Immature natural killer cell (primary cell): Measurements from ENCODE around the gene TLR4. TPM values are rescaled to one million over a fixed set of nuclear protein-coding genes. Genes with fewer than 3 reads are reported as not detected.
A peak's percentile ranks its signal among the peaks of the same experiment; 100 is the strongest.

Source experiments
- DNase-seq, 3 donors: peaks; one replicate each; pipeline ENCODE4 v3.0.0; 2022; ENCODE audit warnings: mixed read lengths in 1 of 3
- H3K27ac Mint-ChIP-seq, 6 donors: one replicate each; pipeline ENCODE4 v1.8.0; 2020; ENCODE audit warnings: mixed read lengths in 6 of 6, mild to moderate bottlenecking in 5 of 6, inconsistent platforms in 4 of 6, moderate library complexity in 3 of 6
- H3K27me3 Mint-ChIP-seq, 3 donors: one replicate each; pipeline ENCODE4 v1.8.0; 2020 to 2021; ENCODE audit warnings: low read depth in 3 of 3, mild to moderate bottlenecking in 3 of 3, mixed read lengths in 3 of 3, moderate library complexity in 3 of 3, inconsistent platforms in 1 of 3
- H3K36me3 Mint-ChIP-seq, 3 donors: one replicate each; pipeline ENCODE4 v1.8.0; 2020; ENCODE audit warnings: mixed read lengths in 3 of 3, inconsistent platforms in 2 of 3, mild to moderate bottlenecking in 2 of 3
- H3K4me1 Mint-ChIP-seq, 2 donors: one replicate each; pipeline ENCODE4 v1.8.0; 2020; ENCODE audit warnings: inconsistent platforms in 2 of 2, mild to moderate bottlenecking in 2 of 2, mixed read lengths in 2 of 2, moderate library complexity in 1 of 2
- H3K4me3 Mint-ChIP-seq, 5 donors: one replicate each; pipeline ENCODE4 v1.8.0; 2020; ENCODE audit warnings: mild to moderate bottlenecking in 5 of 5, mixed read lengths in 5 of 5, inconsistent platforms in 3 of 5, moderate library complexity in 3 of 5
- H3K9me3 Mint-ChIP-seq, 6 donors: one replicate each; pipeline ENCODE4 v1.8.0; 2020; ENCODE audit warnings: mild to moderate bottlenecking in 6 of 6, mixed read lengths in 6 of 6, inconsistent platforms in 4 of 6, moderate library complexity in 3 of 6
- polyA plus RNA-seq, 3 donors: library from polyadenylated mRNA; unstranded; fragments of 300-500 nt; fragmentation: Illumina TruSeq; gene quantifications; one replicate each; pipeline ENCODE4 v1.2.3, GENCODE V29; 2021

TLR4 gene
- polyA plus RNA-seq = 1 to 10 TPM in 1 of 3 donors, under 1 TPM in 2; 0.15 to 1.4 (median 0.62) TPM

GRCh38 chr9:117704024-117704575 lies at the start of gene TLR4:
TSS of gene TLR4 (plus strand) at chr9:117704403. CDS start at chr9:117704473, 70 bp downstream.
- peaks cover 8 to 16% of the 10 kb centered on the region in 2 donors for H3K4me1 Mint-ChIP-seq
- no peaks in the 10 kb centered on the region for H3K9me3 Mint-ChIP-seq
- no peak within 1 kb of the TSS for H3K27ac Mint-ChIP-seq
- H3K36me3 Mint-ChIP-seq = no peaks in the 10 kb centered on the region
- DNase-seq = no peak
- peak within 1 kb of the TSS in 4 of 5 donors; percentile 22 to 52 (median 27) for H3K4me3 Mint-ChIP-seq
- H3K27me3 Mint-ChIP-seq = peaks cover 0 to 4% (median 1%) of the 10 kb centered on the region in 3 donors

GRCh38 chr9:117656002-117656401 lies 48.2 kb upstream of the TLR4 start:
- Mint-ChIP-seq H3K27ac (no peak overlapping the region), H3K9me3 (no peaks in the 10 kb centered on the region), H3K4me3 (no peak overlapping the region), H3K27me3 (peaks cover 2 to 6% (median 3%) of the 10 kb centered on the region in 3 donors), H3K4me1 (no peaks in the 10 kb centered on the region), H3K36me3 (no peaks in the 10 kb centered on the region)
- DNase-seq = no peak

GRCh38 chr9:117662651-117663050 lies 41.6 kb upstream of the TLR4 start:
- H3K4me3 Mint-ChIP-seq = no peak overlapping the region
- DNase-seq = no peak
- H3K27ac Mint-ChIP-seq = no peak overlapping the region

GRCh38 chr9:117664419-117664818 lies 39.8 kb upstream of the TLR4 start:
- no peak overlapping the region for H3K4me3 Mint-ChIP-seq
- H3K27me3 Mint-ChIP-seq = peaks cover 0 to 7% (median 4%) of the 10 kb centered on the region in 3 donors
- no peak overlapping the region for H3K27ac Mint-ChIP-seq
- H3K9me3 Mint-ChIP-seq = peaks cover 0 to 5% (median 2%) of the 10 kb centered on the region in 6 donors
- H3K4me1 Mint-ChIP-seq = no peaks in the 10 kb centered on the region
- no peak for DNase-seq
- H3K36me3 Mint-ChIP-seq = no peaks in the 10 kb centered on the region

More at GRCh38 chr9:117662651-117663050, 41.6 kb upstream of the TLR4 start:
- H3K36me3 Mint-ChIP-seq = no peaks in the 10 kb centered on the region
- peaks cover 0 to 7% (median 2%) of the 10 kb centered on the region in 3 donors for H3K27me3 Mint-ChIP-seq
- peaks cover 0 to 2% (median 0%) of the 10 kb centered on the region in 6 donors for H3K9me3 Mint-ChIP-seq
- H3K4me1 Mint-ChIP-seq = no peaks in the 10 kb centered on the region

- Mint-ChIP-seq H3K27ac (no peak overlapping the region), H3K4me3 (no peak overlapping the region), H3K4me1 (no peaks in the 10 kb centered on the region), H3K27me3 (peaks cover 0 to 7% (median 4%) of the 10 kb centered on the region in 3 donors), H3K9me3 (peaks cover 0 to 7% (median 2%) of the 10 kb centered on the region in 6 donors), H3K36me3 (no peaks in the 10 kb centered on the region)
- no peak for DNase-seq
Observed at GRCh38 chr9:117665601-117666385, 38.4 kb upstream of the TLR4 start.

GRCh38 chr9:117671468-117671867 lies 32.7 kb upstream of the TLR4 start:
- peaks cover 0 to 6% (median 2%) of the 10 kb centered on the region in 3 donors for H3K27me3 Mint-ChIP-seq
- H3K27ac Mint-ChIP-seq = no peak overlapping the region
- no peaks in the 10 kb centered on the region for H3K4me1 Mint-ChIP-seq
- H3K9me3 Mint-ChIP-seq = peaks cover 0 to 14% (median 3%) of the 10 kb centered on the region in 6 donors
- DNase-seq = no peak
- peaks cover 0 to 4% (median 0%) of the 10 kb centered on the region in 3 donors for H3K36me3 Mint-ChIP-seq
- H3K4me3 Mint-ChIP-seq = no peak overlapping the region

- peaks cover 0 to 4% (median 0%) of the 10 kb centered on the region in 3 donors for H3K36me3 Mint-ChIP-seq
- H3K27me3 Mint-ChIP-seq = peaks cover 0 to 2% (median 2%) of the 10 kb centered on the region in 3 donors
- H3K27ac Mint-ChIP-seq = no peak overlapping the region
- peaks cover 0 to 14% (median 2%) of the 10 kb centered on the region in 6 donors for H3K9me3 Mint-ChIP-seq
- no peak overlapping the region for H3K4me3 Mint-ChIP-seq
- no peak for DNase-seq
- H3K4me1 Mint-ChIP-seq = no peaks in the 10 kb centered on the region
Observed at GRCh38 chr9:117672369-117672768, 31.8 kb upstream of the TLR4 start.

- Mint-ChIP-seq H3K36me3 (peaks cover 0 to 4% (median 0%) of the 10 kb centered on the region in 3 donors), H3K9me3 (peaks cover 0 to 11% (median 0%) of the 10 kb centered on the region in 6 donors), H3K4me1 (no peaks in the 10 kb centered on the region), H3K4me3 (no peak overlapping the region), H3K27ac (no peak overlapping the region), H3K27me3 (peaks cover 0 to 2% (median 0%) of the 10 kb centered on the region in 3 donors)
- DNase-seq = no peak
Observed at GRCh38 chr9:117677572-117677971, 26.6 kb upstream of the TLR4 start.

- H3K36me3 Mint-ChIP-seq = no peaks in the 10 kb centered on the region
- no peak for DNase-seq
- H3K27me3 Mint-ChIP-seq = no peaks in the 10 kb centered on the region
- H3K9me3 Mint-ChIP-seq = peaks cover 0 to 6% (median 0%) of the 10 kb centered on the region in 6 donors
- no peaks in the 10 kb centered on the region for H3K4me1 Mint-ChIP-seq
- no peak overlapping the region for H3K4me3 Mint-ChIP-seq
- no peak overlapping the region for H3K27ac Mint-ChIP-seq
Observed at GRCh38 chr9:117678871-117679270, 25.3 kb upstream of the TLR4 start.

- Mint-ChIP-seq H3K27me3 (peaks cover 0 to 2% (median 0%) of the 10 kb centered on the region in 3 donors), H3K36me3 (no peaks in the 10 kb centered on the region), H3K9me3 (peaks cover 0 to 4% (median 0%) of the 10 kb centered on the region in 6 donors), H3K4me1 (no peaks in the 10 kb centered on the region), H3K4me3 (no peak overlapping the region), H3K27ac (no peak overlapping the region)
- DNase-seq = no peak
Observed at GRCh38 chr9:117679416-117679815, 24.8 kb upstream of the TLR4 start.

- H3K36me3 Mint-ChIP-seq = no peaks in the 10 kb centered on the region
- peaks cover 0 to 4% (median 0%) of the 10 kb centered on the region in 6 donors for H3K9me3 Mint-ChIP-seq
- H3K4me3 Mint-ChIP-seq = no peak overlapping the region
- H3K27me3 Mint-ChIP-seq = peaks cover 0 to 5% (median 1%) of the 10 kb centered on the region in 3 donors
- H3K4me1 Mint-ChIP-seq = no peaks in the 10 kb centered on the region
- no peak overlapping the region for H3K27ac Mint-ChIP-seq
- no peak for DNase-seq
Observed at GRCh38 chr9:117681888-117682287, 22.3 kb upstream of the TLR4 start.

- Mint-ChIP-seq H3K4me1 (no peaks in the 10 kb centered on the region), H3K36me3 (no peaks in the 10 kb centered on the region)
Observed at GRCh38 chr9:117682955-117683710, 21.1 kb upstream of the TLR4 start.

GRCh38 chr9:117687532-117687931 lies 16.7 kb upstream of the TLR4 start:
- H3K9me3 Mint-ChIP-seq = peaks cover 0 to 11% (median 0%) of the 10 kb centered on the region in 6 donors
- no peak overlapping the region for H3K27ac Mint-ChIP-seq
- peaks cover 0 to 6% (median 1%) of the 10 kb centered on the region in 3 donors for H3K27me3 Mint-ChIP-seq
- H3K4me1 Mint-ChIP-seq = no peaks in the 10 kb centered on the region
- DNase-seq = no peak
- no peak overlapping the region for H3K4me3 Mint-ChIP-seq
- no peaks in the 10 kb centered on the region for H3K36me3 Mint-ChIP-seq

More at GRCh38 chr9:117682955-117683710, 21.1 kb upstream of the TLR4 start:
- Mint-ChIP-seq H3K4me3 (no peak overlapping the region), H3K27ac (no peak overlapping the region), H3K9me3 (peaks cover 0 to 7% (median 0%) of the 10 kb centered on the region in 6 donors), H3K27me3 (peaks cover 0 to 5% (median 1%) of the 10 kb centered on the region in 3 donors)
- no peak for DNase-seq
